AG04449 (cell line): ENCODE results near the gene P2RY6.

Experiments
- CTCF ChIA-PET: fragments of 350-600 bp; formaldehyde crosslinking; extraction: SDS; loops from one replicate; lab custom pipeline; 2021; ENCODE audit warnings: antibody characterized with exemption; lab: Yijun Ruan, JAX
- POLR2A ChIA-PET: fragments of 400-600, 350-600 bp; formaldehyde crosslinking; extraction: SDS; loops from one replicate; lab custom pipeline; 2020; ENCODE audit warnings: antibody characterized with exemption, inconsistent platforms; lab: Yijun Ruan, JAX
- DNase-seq: peaks from one replicate; pipeline ENCODE4 v3.0.0-alpha.2; 2010; ENCODE audit warnings: low read depth, low spot score
- H3K4me3 ChIP-seq: 2 replicates; pipeline ENCODE4 v1.5.1; 2011; ENCODE audit warnings: low read depth, mild to moderate bottlenecking, control low read depth, low read length
- CTCF ChIP-seq: IDR thresholded peaks from one replicate; pipeline ENCODE4 v1.5.1; 2011; ENCODE audit warnings: mild to moderate bottlenecking, moderate library complexity, low read length, control low read depth, inconsistent platforms; ENCODE audit not compliant: insufficient read depth; ENCODE audit errors: missing control alignments

The P2RY6 gene

GRCh38 chr11:73298233-73298632 lies 26.1 kb downstream of the P2RY6 start:
- POLR2A ChIA-PET: interaction anchor here (1.0 kb wide), 1 partner anchor 11 kb away, joined by 3 read pairs; no protein-coding TSS in a partner anchor
- no peak overlapping the region for H3K4me3 ChIP-seq
- DNase-seq: no peak
- CTCF ChIA-PET: interaction anchor here (0.8 to 28.8 kb wide), 15 partner anchors 5 to 121 kb away, joined by 3 to 605 read pairs (median 5); partner anchors contain the start of gene ARHGEF17
- no peak for TF ChIP-seq CTCF

GRCh38 chr11:73299751-73300150 lies 27.6 kb downstream of the P2RY6 start:
- CTCF ChIA-PET: interaction anchor here (1.2 to 28.8 kb wide), 6 partner anchors 6 to 94 kb away, joined by 3 to 605 read pairs (median 184); partner anchors contain the start of gene ARHGEF17
- no peak for TF ChIP-seq CTCF
- POLR2A ChIA-PET: interaction anchor here (1.2 kb wide), 1 partner anchor 9 kb away, joined by 4 read pairs; no protein-coding TSS in a partner anchor

GRCh38 chr11:73306069-73306841 lies 34.1 kb downstream of the P2RY6 start:
- DNase-seq: no peak
- H3K4me3 ChIP-seq: no peak overlapping the region
- TF ChIP-seq CTCF: no peak
- CTCF ChIA-PET: interaction anchor here (0.5 to 28.8 kb wide), 47 partner anchors 9 to 521 kb away, joined by 3 to 605 read pairs (median 5); partner anchors contain the start of gene P2RY6
- POLR2A ChIA-PET: interaction anchor here (0.9 to 4.7 kb wide), 4 partner anchors 11 to 121 kb away, joined by 3 to 64 read pairs (median 25); no protein-coding TSS in a partner anchor

More at GRCh38 chr11:73299751-73300150, 27.6 kb downstream of the P2RY6 start:
- DNase-seq: no peak
- H3K4me3 ChIP-seq: no peak overlapping the region

- ChIA-PET POLR2A (interaction anchor here (0.9 to 4.7 kb wide), 7 partner anchors 12 to 292 kb away, joined by 3 to 64 read pairs (median 4); no protein-coding TSS in a partner anchor), CTCF (interaction anchor here (0.5 to 28.8 kb wide), 46 partner anchors 8 to 520 kb away, joined by 3 to 605 read pairs (median 5); partner anchors contain the start of gene P2RY6)
- DNase-seq: no peak
- TF ChIP-seq CTCF: no peak
- peak overlapping the region; percentile 57 for H3K4me3 ChIP-seq
Measured at GRCh38 chr11:73306977-73307322, 34.8 kb downstream of the P2RY6 start.

GRCh38 chr11:73307323-73308002 lies 35.3 kb downstream of the P2RY6 start:
- peak; percentile 82 for TF ChIP-seq CTCF
- peak; percentile 89 for DNase-seq
- POLR2A ChIA-PET: interaction anchor here (0.9 to 4.7 kb wide), 8 partner anchors 12 to 291 kb away, joined by 3 to 64 read pairs (median 4); no protein-coding TSS in a partner anchor
- CTCF ChIA-PET: interaction anchor here (0.6 to 28.8 kb wide), 43 partner anchors 8 to 467 kb away, joined by 3 to 605 read pairs (median 5); partner anchors contain the start of gene P2RY6
- peak overlapping the region; percentile 81 for H3K4me3 ChIP-seq
